Activated T-cell treated with anti-CD3 and anti-CD28 coated beads, Interleukin-2, amount 50 U/mL, for 48 hours (primary cell): ENCODE data around the gene HARBI1.
A peak's percentile ranks its signal among the peaks of the same experiment; 100 is the strongest.
"Not testable (repeated sequence)": the region's sequence is repeated elsewhere in the genome, so short reads cannot be mapped to it uniquely, and the experiment has no call there.

Source experiments
- DNase-seq, 2 experiments: peaks; one replicate each; pipeline ENCODE4 v3.0.0-alpha.2; 2020

HARBI1 gene

GRCh38 chr11:46594785-46595184 lies 22.2 kb downstream of the HARBI1 start:
- DNase-seq, result no peak

GRCh38 chr11:46594374-46594700 lies 22.7 kb downstream of the HARBI1 start:
- no peak for DNase-seq

- DNase-seq, result peak; percentile 94
Observed at GRCh38 chr11:46593550-46594373, 23.3 kb downstream of the HARBI1 start, which contains the start of gene AMBRA1. Gene AMBRA1, minus strand, starts transcription at chr11:46594023. Its CDS starts 45,643 bp downstream, at chr11:46548380.

GRCh38 chr11:46590740-46591605 lies 26.1 kb downstream of the HARBI1 start:
- no peak for DNase-seq

- DNase-seq, result no peak
Observed at GRCh38 chr11:46588915-46589314, 28.1 kb downstream of the HARBI1 start.

GRCh38 chr11:46588131-46588530 lies 28.9 kb downstream of the HARBI1 start:
- DNase-seq, result no peak

GRCh38 chr11:46583513-46583912 lies 33.5 kb downstream of the HARBI1 start:
- not testable (repeated sequence) for DNase-seq

GRCh38 chr11:46582588-46582987 lies 34.4 kb downstream of the HARBI1 start:
- no peak for DNase-seq

- DNase-seq, result no peak
Observed at GRCh38 chr11:46577058-46577457, 40.0 kb downstream of the HARBI1 start.

- DNase-seq, result no peak
Observed at GRCh38 chr11:46574656-46575055, 42.4 kb downstream of the HARBI1 start.

- DNase-seq, result no peak
Observed at GRCh38 chr11:46570790-46571398, 46.1 kb downstream of the HARBI1 start.

GRCh38 chr11:46565232-46565840 lies 51.7 kb downstream of the HARBI1 start:
- DNase-seq, result no peak

- DNase-seq, result no peak
Observed at GRCh38 chr11:46564459-46564858, 52.6 kb downstream of the HARBI1 start.

GRCh38 chr11:46562527-46562926 lies 54.5 kb downstream of the HARBI1 start:
- no peak for DNase-seq

- no peak for DNase-seq
Observed at GRCh38 chr11:46560300-46560991, 56.6 kb downstream of the HARBI1 start.

GRCh38 chr11:46559815-46560214 lies 57.2 kb downstream of the HARBI1 start:
- no peak for DNase-seq

- DNase-seq, result no peak
Observed at GRCh38 chr11:46557684-46558151, 59.3 kb downstream of the HARBI1 start.

- DNase-seq, result no peak
Observed at GRCh38 chr11:46555267-46556054, 61.6 kb downstream of the HARBI1 start.

GRCh38 chr11:46554213-46555147 lies 62.5 kb downstream of the HARBI1 start:
- DNase-seq, result no peak

GRCh38 chr11:46553814-46554212 lies 63.2 kb downstream of the HARBI1 start:
- DNase-seq, result no peak
